ENCODE measurements around the gene PTTG1. TPM values are rescaled to one million over a fixed set of nuclear protein-coding genes. Genes with fewer than 3 reads are reported as not detected.

Gene PTTG1
- total RNA-seq, 1 experiment from 2014 or later: 262 TPM

GRCh38 chr5:160469156-160470144 lies 47.8 kb downstream of the PTTG1 start:
- Histone ChIP-seq H3K36me3 (ENCODE audit: low read depth) (no peaks in the 10 kb centered on the region), H3K4me1 (replicated peaks; ENCODE audit: insufficient read depth) (peaks cover 15% of the 10 kb centered on the region), H3K4me3 (no peak overlapping the region), H3K9me3 (ENCODE audit: insufficient read depth, low read depth) (no peaks in the 10 kb centered on the region), H3K79me2 (ENCODE audit: low read depth) (no peaks in the 10 kb centered on the region), H3K9me2 (ENCODE audit: insufficient read depth) (no peaks in the 10 kb centered on the region), H3K27ac (no peak overlapping the region), H3F3A (ENCODE audit: insufficient read depth, low read depth) (peaks cover 3% of the 10 kb centered on the region; the same call in 1 of the 2 replicates), H3K27me3 (ENCODE audit: insufficient read depth, low read depth) (no peaks in the 10 kb centered on the region), H3K4me2 (no peak overlapping the region), H4K20me1 (ENCODE audit: insufficient read depth) (no peaks in the 10 kb centered on the region), H2AFZ (no peak overlapping the region)
- intact Hi-C loops (cut with micrococcal nuclease; ENCODE audit: unreplicated experiment): no loop called here
- DNase-seq: no peak
- ChIA-PET CTCF (no interaction called here), POLR2A (ENCODE audit: unreplicated experiment) (no interaction called here)
- BruUV-seq (replicated peaks): no TSS peak
- TF ChIP-seq EZH2 (IDR thresholded peaks at IDR 0.05; ENCODE audit: low read depth) (no peak), CTCF (conservative IDR thresholded peaks at IDR 0.05) (no peak)

GRCh38 chr5:160470437-160471361 lies 49.0 kb downstream of the PTTG1 start:
- H3K27me3 ChIP-seq (ENCODE audit: insufficient read depth, low read depth): no peaks in the 10 kb centered on the region
- ChIA-PET CTCF (no interaction called here), POLR2A (ENCODE audit: unreplicated experiment) (no interaction called here)
- no peak overlapping the region for H3K4me2 ChIP-seq
- no peaks in the 10 kb centered on the region for H3K36me3 ChIP-seq (ENCODE audit: low read depth)
- H4K20me1 ChIP-seq (ENCODE audit: insufficient read depth): no peaks in the 10 kb centered on the region
- no peak for DNase-seq
- H3F3A ChIP-seq (ENCODE audit: insufficient read depth, low read depth): no peaks in the 10 kb centered on the region
- H2AFZ ChIP-seq: peak overlapping the region; percentile 63
- H3K4me3 ChIP-seq: no peak overlapping the region
- H3K4me1 ChIP-seq (replicated peaks; ENCODE audit: insufficient read depth): peaks cover 6% of the 10 kb centered on the region
- TF ChIP-seq CTCF (conservative IDR thresholded peaks at IDR 0.05) (no peak), EZH2 (IDR thresholded peaks at IDR 0.05; ENCODE audit: low read depth) (no peak)
- H3K9me2 ChIP-seq (ENCODE audit: insufficient read depth): no peaks in the 10 kb centered on the region
- no peak overlapping the region for H3K27ac ChIP-seq
- H3K79me2 ChIP-seq (ENCODE audit: low read depth): no peaks in the 10 kb centered on the region
- H3K9me3 ChIP-seq (ENCODE audit: insufficient read depth, low read depth): no peaks in the 10 kb centered on the region
- intact Hi-C loops (cut with micrococcal nuclease; ENCODE audit: unreplicated experiment): no loop called here
- no TSS peak for BruUV-seq (replicated peaks)

GRCh38 chr5:160471761-160472160 lies 50.1 kb downstream of the PTTG1 start:
- no peak for DNase-seq
- BruUV-seq (replicated peaks): no TSS peak
- H3K9me2 ChIP-seq (ENCODE audit: insufficient read depth): no peaks in the 10 kb centered on the region
- no peaks in the 10 kb centered on the region for H3K36me3 ChIP-seq (ENCODE audit: low read depth)
- no peaks in the 10 kb centered on the region for H4K20me1 ChIP-seq (ENCODE audit: insufficient read depth)
- no peak overlapping the region for H3K4me2 ChIP-seq
- no peaks in the 10 kb centered on the region for H3K9me3 ChIP-seq (ENCODE audit: insufficient read depth, low read depth)
- H3K79me2 ChIP-seq (ENCODE audit: low read depth): no peaks in the 10 kb centered on the region
- intact Hi-C loops (cut with micrococcal nuclease; ENCODE audit: unreplicated experiment): no loop called here
- H3F3A ChIP-seq (ENCODE audit: insufficient read depth, low read depth): no peaks in the 10 kb centered on the region
- H3K4me3 ChIP-seq: no peak overlapping the region
- ChIA-PET CTCF (no interaction called here), POLR2A (ENCODE audit: unreplicated experiment) (no interaction called here)
- H3K27me3 ChIP-seq (ENCODE audit: insufficient read depth, low read depth): no peaks in the 10 kb centered on the region
- TF ChIP-seq CTCF (conservative IDR thresholded peaks at IDR 0.05): no peak
- TF ChIP-seq EZH2 (IDR thresholded peaks at IDR 0.05; ENCODE audit: low read depth): no peak
- no peak overlapping the region for H3K27ac ChIP-seq
- H3K4me1 ChIP-seq (replicated peaks; ENCODE audit: insufficient read depth): peaks cover 6% of the 10 kb centered on the region
- H2AFZ ChIP-seq: no peak overlapping the region

All from PC-9 (cell line).